ENCODE data around the gene SURF6.

GRCh38 chr9:133307301-133307700, 28.7 kb downstream of the SURF6 start:
- TF ChIP-seq CTCF (conservative IDR thresholded peaks at IDR 0.05), result no peak
- no peak for TF ChIP-seq EZH2 (IDR thresholded peaks at IDR 0.05; ENCODE audit: low read depth)
